ENCODE data around the gene CCDC102A.
"Not testable (repeated sequence)": the region's sequence is repeated elsewhere in the genome, so short reads cannot be mapped to it uniquely, and the experiment has no call there.

Gene CCDC102A

DNA sequence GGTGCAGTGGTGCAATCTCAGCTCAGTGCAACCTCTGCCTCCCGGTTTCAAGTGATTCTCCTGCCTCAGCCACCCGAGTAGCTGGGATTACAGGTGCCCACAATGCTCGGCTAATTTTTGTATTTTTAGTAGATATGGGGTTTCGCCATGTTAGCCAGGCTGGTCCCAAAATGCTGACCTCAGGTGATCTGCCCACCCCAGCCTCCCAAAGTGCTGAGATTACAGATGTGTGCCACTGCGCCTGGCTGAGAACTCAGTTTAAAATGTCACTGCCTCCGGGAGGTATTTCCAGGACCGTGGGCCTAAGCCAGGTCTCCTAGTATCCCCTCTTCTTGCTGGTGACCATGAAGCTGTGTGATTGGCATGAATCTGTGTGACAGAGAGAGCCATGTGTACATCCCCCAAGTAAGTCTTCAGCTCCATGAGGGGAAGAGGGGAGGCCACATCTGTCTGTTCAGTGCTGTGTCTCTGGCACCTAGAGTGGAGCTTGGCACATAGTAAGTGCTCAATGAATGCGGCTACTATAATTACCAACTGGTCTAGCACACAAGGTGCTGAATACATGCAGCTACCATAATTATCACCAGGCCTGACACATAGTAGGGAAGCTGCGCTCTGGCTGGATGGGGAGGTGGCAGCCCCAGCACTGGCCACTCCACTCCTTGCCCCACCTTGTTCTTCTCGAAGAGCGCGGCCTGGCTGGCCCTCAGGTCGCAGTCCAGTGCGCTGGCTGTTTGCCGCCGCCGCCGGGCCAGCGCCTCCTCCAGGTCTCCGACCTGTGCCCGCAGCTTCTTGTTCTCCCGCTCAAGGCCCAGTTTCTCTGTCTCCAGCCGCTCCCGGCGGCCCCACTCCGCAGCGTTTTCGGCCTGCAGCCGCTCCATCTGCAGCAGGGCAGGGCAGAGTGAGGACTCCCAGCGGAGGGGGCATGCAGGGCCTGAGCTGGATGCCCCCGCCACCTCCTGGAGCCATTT, 18.7 kb downstream of the CCDC102A start:
- no peak for DNase-seq

DNA sequence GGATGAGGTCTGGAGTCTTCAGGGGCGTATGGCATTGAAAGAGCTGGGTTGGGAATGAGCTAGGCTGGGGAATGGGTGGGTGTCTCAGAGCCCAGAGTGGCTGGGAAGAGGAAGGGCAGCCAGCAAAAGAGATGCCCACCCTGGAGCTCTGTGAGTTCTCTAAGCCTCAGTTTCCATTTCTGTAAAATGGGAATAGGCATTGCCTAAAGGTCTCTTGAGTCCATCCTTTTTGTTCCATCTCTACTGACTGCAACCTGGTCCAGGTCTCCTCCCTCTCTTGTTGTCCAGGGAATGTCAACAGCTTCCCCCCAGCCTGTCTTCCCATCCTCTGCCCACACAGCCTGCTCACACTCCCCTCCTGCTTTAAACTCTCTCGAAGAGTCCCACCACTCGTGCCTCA, 19.6 kb downstream of the CCDC102A start:
- DNase-seq: no peak

DNA sequence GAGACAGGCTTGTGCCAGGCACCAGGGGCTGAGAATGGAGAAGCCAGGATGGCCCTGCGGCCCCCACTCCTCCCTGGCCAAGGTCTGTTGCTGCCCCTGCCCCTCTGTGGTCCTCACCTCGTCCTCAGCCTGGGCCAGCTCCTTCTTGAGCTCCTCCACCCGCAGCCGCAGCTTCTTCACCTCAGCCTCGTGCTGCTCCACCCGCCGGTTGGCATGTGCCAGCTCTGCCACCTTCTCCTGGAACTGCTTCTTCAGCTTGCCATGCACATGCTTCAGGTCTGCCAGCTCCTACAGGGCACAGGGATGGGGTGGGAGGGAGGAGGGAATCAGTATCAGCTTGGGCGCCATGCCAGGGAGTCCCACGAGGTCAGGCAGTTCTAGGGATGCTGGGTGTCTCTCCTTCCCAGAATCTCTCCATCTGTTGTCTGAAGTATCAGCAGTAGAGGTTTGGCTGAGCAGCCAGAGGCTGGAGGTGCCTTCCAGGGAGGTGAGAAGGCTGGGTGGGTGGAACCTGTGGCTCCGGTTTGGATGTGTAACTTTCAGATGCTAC, 20.1 kb downstream of the CCDC102A start:
- DNase-seq: no peak

DNA sequence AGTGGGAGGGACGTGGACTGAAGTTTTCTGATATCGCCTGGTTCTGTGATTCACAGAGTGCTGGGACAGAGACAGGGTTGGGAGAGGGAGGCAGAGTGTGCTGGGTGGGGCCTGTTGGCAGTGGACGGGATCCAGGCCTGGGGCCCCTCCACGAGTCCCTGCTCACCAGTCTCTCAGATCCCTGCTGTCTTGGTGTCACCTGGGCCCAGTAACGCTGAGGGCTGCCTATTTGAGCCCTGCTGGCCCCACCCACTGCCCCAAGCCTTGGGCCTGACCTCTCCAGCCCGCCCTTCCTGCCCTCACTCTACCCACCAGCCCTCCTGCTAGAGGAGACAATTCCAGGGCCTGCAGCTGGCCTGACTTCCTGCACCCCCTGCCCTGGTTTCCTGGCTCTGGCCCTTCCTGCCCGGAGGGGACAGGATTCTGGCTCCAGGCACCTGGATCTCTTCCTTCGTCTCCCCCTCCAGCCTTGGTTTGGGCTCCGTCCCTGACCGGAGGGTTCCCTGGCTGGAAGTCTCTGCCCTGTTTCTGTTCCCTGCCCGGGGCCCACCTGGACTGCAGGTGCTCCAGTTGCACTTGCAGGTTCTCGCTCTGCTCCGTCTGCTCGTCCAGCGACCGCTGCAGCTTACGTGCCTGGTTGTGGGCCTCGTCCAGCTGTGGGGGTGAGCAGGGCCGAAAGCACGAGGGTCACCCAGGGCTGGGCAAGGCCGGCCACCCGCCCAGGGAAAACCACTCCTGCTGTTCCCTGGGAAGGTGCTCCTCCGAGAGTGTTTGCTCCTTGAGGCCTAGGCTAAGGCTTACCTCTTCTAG, 21.4 kb downstream of the CCDC102A start:
- no peak for DNase-seq

DNA sequence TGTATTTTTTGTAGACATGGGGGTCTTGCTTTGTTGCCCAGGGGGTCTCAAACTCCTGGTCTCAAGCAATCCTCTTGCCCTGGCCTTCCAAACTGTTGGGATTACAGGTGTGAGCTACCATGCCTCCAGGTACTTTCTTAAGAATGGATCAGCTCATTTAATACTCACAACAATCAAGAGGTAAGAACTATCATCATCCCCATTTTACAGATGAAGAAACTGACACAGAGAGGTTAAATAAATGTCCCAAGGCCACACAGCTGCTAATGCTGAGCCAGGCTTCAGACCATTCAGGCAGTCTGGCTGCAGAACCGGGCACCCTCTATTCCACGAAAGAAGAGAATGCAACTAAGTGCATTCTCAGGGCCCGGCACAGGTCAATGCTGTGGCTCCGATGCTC, 22.0 kb downstream of the CCDC102A start:
- DNase-seq: no peak

DNA sequence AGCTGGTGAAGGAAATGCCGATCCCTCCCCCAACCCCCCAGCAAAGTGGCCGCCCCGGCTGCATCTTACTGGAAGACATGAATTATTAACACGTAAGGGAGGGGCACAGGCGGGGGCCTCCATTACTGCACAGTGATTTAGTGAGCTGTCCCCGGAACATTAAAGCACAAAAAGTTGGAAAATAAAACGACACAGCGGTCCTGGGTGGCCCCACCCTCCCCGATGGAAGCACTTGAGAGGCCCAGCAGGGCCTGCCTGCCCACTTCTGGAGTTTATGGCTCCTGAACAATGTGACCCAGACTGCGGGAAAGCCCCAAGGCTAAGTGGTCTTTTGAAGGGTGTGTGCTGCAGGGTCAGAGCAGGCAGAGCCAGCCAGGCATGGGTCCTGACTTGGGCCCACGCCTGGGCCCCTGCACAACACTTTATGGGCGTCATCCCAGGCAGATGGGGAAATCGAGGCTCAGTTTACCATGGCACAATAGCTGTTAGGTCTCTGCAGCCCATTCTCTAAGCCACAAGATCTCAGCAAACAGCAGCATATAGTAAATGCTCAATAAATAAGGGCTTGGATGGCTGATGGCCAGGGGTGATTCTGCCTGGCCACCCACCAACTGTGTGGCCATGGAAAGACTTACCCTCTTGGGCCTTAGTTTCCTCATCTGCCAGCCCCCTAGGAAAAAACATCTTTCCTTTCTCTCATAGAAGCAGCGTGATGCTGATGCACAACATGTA, 22.8 kb downstream of the CCDC102A start:
- no peak for DNase-seq

DNA sequence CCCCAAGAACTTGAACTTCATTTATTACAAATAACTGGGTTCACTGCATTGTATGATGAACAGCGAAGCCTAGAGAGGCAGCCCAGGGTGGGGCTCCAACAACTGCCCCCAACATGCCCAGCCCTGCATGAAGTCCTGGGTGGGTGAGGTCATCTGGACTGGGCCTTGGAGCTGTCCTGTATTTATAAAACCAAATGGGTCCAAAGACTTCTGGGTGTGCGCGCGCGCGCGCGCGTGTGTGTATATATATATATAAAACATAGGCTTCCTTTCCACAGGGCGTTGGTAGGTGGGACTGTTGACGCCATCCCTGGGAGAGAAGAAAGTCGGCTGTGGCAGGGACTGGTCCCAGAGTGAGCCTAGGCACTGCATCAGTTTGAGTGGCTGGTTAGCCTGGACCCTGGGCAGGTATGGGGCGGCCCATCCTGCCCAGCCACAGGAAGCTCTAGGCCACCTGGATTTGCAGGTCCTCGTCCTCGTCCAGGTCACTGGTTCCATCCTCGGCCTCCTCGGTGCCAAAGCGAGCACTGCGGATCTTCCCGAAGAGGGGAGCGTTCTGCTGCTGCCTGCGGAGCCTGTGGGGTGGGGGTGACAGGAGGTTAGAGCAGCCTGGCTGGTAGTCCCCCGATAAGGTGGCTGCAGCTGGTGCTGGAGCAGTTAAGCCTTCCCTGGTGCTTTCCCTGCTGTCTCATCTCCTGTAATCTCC, 23.9 kb downstream of the CCDC102A start:
- DNase-seq: no peak

DNA sequence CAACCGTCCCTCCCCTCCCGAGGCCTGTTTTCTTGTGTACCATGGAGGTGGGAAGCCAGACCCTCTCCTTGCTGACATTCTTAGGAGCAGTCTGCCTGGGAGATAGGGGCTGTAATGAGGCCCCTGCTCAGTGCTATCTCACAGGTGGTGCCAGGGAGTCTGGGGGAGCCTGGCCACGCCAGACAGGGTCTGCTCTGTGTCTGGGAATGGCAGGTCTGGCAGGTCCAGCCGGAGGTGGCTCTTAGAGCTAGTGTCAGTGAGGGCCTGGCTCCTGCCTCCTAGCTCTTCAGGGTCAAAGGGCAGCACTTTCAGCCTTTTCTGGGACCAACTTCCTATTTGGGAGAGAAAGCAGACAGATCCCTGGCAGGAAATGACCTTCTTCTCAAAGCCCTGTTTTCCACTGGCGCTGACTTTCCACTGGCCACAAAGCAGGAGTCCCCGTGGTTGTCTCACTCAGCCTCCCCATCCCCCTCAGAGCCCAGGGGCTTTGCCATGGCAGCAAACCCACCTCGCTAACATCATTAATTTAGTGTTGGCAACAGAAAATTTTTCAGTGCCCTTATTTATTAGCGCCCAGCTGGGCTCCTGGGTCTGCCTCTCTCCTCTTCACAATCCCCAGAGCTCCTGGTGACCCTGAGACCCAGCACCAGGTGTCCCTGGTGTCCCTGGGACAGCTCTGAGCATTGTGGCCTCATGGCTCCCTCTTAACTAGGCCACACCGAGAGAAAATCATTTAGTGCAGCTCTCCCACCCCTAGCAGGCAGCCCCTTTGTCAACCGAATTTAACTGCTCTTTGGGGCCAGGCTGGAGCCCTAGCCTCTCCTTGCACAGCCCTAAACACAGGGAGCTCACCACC, 26.1 kb downstream of the CCDC102A start:
- DNase-seq: no peak

DNA sequence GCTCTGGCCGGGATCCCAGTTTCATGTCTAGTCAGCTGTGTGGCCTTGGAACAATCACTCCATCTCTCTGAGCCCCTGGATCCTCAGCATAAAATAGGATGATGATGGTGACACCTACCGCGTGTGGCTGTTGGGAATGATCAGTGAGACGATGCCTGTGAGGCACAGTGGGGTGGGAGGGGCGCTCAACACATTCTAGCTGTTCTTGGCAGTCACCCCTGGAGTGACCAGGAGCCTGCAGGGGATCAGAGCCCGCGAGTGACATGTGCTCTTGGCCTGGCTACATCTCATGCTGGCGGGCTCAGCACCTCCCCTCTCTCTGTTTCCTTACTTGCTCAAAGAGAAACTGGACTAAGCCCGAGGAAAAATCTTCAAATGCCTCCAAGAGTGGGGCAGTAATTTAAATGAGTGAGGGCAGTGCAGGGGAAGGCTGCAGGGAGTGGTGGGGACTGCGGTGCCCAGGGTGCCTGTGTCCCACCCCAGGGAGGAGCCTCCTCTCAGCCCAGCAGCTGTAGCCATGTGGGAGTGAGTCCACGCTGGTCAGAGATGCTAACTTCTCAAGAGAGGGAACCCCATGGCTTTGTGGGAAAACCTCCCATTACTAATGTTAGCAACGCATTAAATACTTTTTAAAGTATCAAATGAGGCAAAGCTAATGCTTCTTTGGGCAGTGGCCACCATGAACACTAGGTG, 27.0 kb downstream of the CCDC102A start:
- no peak for DNase-seq

DNA sequence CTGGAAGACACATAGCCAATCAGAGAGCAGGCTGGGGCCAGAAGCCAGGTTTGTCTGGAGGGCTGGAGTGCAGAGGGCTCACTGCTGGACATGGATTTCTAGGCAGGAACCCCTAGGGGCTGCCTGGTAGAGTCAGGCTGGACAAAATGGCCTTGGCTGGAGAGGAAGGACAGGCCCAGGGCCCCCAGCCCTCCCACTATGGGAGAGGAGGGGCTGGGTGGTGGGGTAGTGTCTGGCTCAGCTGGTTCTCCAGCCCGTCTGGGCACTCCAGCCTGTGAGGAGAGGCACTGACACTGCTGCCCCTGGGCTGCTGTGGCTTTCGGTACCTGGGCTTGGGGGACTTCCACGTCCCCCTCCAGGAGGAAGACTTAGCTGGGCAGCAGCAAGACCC, 28.3 kb downstream of the CCDC102A start:
- no peak for DNase-seq

DNA sequence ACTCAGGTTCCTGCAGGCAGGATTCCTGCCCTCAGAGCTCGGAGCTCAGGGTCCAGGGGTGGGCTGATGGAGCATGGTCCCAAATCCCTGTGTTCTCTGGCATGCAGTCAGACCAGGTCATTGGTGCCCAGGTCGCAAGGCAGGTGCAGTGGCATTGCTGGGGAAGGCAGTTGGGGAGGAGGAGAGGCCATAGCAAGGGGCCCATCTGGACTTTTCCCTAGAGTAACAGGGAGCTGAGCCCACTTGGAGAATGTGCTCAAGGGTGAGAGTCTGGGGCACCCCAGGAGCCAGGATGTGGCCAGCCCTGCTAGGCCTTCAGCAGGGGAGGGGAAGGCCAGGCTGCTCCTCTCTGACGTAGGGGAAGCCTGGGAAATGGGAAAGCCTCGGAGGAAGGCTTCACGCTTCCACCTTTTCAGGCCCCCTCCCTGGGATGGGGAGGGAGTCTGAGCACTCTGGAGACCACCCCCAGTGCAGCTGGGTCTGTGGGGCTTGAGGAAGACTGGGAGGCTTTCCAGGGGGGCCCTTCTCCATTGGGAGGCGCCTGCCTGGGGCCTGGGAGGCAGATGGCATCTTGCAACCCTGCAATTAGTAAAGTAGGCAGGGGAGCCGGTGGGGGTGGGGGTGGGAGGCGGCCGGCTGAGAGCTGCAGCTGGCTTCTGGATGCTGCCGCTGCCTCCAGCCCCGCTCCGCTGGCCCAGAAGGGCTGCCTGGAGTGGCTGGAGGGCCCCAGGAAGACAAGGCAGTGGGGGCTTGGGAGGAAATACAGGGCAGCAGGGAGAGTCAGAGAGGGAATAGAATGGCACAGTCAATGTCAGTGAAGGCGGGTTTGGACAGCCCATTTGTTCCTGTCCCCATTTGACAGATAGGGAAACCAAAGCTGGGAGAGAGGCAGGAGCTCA, 29.0 kb downstream of the CCDC102A start:
- DNase-seq: no peak

DNA sequence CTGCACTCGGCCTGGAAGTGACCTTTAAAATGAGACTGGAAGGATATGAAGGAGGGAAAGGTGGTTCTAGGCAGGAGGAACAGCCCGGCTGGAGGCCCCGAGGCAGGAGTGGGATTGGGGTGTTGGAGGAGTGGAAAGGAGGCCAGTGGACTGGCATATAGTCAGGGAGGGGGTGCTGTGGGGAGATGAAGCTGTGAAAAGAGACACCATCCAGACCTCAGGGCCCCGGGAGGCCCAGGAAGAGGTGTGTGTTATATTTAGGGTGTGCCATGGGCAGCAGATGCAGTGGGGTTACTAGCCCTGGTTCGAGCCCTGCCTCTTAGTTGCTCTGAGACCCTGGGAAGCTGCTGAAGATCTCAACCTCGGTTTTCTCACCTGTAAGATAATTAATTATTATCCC, 31.2 kb downstream of the CCDC102A start:
- no peak for DNase-seq

DNA sequence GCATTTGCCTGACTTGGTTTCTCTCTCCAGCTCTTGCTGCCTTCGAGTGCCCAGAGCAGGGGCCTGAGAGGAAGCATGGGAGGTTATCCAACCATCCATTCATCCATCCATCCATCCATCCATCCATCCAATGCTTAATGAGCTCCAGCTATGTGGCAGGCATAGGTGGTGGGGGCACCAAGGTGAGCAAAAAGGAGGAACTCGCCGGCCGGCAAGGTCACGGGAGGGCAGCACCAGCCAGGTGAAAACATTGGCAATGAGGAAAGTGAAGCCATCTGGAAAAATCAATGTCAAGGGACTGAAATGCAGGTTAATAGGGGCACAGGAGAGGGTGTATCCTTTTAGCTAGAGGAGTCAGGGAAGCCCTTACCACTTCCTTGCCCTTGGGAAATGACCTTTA, 31.9 kb downstream of the CCDC102A start:
- DNase-seq: no peak

DNA sequence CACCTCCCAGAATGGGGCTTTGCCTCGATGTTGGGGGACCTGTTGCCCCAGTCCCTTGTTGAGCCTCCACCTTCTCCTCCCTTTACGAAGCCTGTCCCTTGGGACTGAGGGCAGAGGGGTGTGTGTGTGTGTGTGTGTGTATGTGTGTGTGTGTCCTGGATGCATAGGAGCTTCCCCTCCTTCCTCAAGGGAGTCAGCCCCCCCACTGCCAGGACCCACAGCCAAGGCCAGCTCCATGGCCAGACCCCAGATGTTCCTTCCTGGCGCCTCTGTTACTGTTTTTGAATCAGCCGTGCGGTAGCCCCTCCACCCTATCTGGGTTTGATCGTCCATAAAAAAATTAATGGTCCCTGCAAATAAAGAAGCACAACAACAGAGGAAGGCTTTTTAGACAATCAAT, 32.4 kb downstream of the CCDC102A start:
- no peak for DNase-seq

DNA sequence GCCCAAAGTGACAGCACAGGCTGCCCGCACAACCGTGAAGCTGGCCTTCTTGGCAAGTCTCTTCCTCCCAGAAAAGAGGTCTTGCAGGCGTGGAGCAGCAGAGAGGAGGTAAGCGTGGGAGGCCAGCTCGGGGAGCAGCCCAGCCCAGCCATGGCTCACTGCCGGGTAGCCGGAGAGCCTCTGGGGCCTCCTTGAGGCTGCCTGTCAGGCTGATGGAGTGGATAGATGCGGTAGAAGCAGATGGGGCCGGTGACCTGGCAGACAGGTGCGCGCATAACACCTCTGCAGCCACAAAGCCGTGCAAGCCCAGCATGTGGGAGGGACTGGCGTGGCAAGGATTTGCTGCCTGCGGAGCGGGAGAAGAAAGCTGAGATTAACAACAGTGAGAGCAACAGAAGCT, 33.0 kb downstream of the CCDC102A start:
- no peak for DNase-seq

DNA sequence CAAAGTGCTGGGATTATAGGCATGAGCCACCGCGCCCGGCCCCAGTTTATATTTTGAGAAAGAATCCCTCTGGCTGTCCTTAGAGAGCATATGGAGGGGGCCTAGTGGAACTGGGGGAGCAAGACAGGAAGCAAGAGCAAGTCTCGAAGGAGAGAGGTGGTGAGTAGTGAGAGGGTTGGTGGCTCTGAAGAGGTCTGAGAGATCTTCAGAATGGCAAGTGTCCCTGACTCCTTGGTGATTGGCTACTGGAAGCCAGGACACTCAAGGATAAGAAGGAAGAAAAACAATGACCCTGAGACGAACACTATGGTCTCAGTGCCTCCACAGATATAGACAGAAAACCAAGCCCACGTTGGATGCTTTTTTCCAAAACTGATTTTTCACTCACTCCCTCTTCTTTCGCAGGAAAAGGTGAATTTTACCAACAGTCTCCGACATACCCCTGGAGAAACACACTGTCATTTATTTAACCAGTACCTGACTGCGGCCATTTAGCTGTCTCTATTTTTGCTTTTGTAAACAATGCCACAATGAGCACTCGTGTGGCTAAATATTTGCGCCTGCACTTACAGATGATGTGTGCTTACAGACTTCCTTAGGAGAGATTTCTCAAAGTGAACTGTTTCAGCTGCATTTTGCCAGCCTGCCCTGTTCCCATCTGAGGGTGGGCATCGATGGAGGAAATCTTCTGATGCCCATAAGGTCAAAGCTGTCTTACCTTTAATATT, 34.2 kb downstream of the CCDC102A start:
- no peak for DNase-seq

DNA sequence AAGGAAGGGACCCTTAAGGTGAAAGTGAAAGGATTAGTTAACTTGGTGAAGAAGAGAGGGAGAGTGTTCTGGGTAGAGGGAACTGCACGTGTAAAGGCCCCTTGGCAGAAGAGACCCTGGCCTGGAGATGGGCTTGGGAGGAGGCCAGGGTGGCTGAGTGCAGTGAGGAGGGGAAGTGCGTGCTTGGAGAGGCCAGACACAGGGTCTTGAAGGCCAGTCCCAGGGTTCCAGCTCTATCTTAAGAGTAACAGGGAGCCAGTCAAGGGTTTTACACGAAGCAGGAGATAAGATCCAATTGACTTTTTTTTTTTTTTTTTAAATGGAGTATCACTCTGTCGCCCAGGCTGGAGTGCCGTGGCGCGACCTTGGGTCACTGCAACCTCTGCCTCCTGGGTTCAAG, 34.9 kb downstream of the CCDC102A start:
- DNase-seq: no peak

DNA sequence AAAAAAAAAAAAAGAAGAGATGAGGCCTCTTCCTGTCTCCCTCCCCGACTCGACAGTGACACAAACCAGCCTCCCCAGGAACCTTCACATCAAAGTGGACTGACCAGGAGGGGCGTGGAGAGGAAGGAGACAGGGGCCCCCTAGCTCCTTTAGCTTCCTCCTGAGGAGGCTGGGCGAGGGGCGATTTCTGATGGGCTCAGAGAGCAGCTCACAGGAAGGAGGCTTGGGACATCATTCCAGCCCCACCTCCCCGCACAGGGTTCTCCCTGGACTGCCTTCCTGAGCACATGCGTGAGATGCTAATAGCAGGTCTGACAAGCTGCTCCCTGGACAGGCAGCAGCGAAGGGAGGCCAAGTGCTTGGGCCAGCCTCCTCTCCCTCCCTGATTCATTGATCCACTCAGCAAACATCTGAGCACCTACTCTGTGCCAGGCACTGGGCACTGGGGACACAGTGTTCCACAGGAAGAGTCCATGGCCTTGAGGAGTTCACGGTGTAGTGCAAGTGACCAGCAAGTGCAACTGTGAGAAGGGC, 35.7 kb downstream of the CCDC102A start:
- DNase-seq: no peak

DNA sequence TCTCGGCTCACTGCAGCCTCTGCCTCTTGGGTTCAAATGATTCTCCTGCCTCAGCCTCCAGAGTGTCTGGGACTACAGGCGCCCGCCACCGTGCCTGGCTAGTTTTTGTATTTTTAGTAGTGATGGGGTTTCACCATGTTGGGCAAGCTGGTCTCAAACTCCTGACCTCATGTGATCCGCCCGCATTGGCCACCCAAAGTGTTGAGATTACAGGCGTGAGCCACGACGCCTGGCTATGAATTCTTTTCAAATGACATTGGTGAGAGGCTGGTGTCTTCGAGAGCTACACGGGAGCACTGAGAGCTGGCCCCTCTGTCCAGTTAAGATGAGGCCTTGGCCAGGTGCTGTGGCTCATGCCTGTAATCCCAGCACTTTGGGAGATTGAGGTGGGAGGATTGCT, 36.4 kb downstream of the CCDC102A start:
- DNase-seq: not testable (repeated sequence)

Measured in stimulated activated CD4-positive, alpha-beta T cell treated with anti-CD3 and anti-CD28 coated beads, Interleukin-4, amount 100 ng/mL, for 1 hour (primary cell).